ENCODE measurements around the gene CSNK1D.
"Not testable (repeated sequence)": the region's sequence is repeated elsewhere in the genome, so short reads cannot be mapped to it uniquely, and the experiment has no call there.

CSNK1D gene

GRCh38 chr17:82274134-82275020, 877 bp upstream of the CSNK1D start:
- DNase-seq (ENCODE audit: low spot score): no peak

- DNase-seq (ENCODE audit: low spot score): no peak
Observed at GRCh38 chr17:82272495-82273326, 789 bp downstream of the CSNK1D start.

- DNase-seq (ENCODE audit: low spot score): no peak
Observed at GRCh38 chr17:82271401-82271800, 2.1 kb downstream of the CSNK1D start.

- DNase-seq (ENCODE audit: low spot score): no peak
Observed at GRCh38 chr17:82270651-82271050, 2.8 kb downstream of the CSNK1D start.

GRCh38 chr17:82269882-82270500, 3.5 kb downstream of the CSNK1D start:
- DNase-seq (ENCODE audit: low spot score): no peak

- DNase-seq (ENCODE audit: low spot score): no peak
Observed at GRCh38 chr17:82269138-82269881, 4.2 kb downstream of the CSNK1D start.

- DNase-seq (ENCODE audit: low spot score): peak; percentile 95
Observed at GRCh38 chr17:82267575-82268379, 5.7 kb downstream of the CSNK1D start.

- DNase-seq (ENCODE audit: low spot score): no peak
Observed at GRCh38 chr17:82266142-82266541, 7.4 kb downstream of the CSNK1D start.

GRCh38 chr17:82263641-82264040, 9.9 kb downstream of the CSNK1D start:
- DNase-seq (ENCODE audit: low spot score): no peak

GRCh38 chr17:82262344-82262743, 11.2 kb downstream of the CSNK1D start:
- DNase-seq (ENCODE audit: low spot score): no peak

- DNase-seq (ENCODE audit: low spot score): not testable (repeated sequence)
Observed at GRCh38 chr17:82259972-82260961, 13.2 kb downstream of the CSNK1D start.

- no peak for DNase-seq (ENCODE audit: low spot score)
Observed at GRCh38 chr17:82258555-82258954, 14.9 kb downstream of the CSNK1D start.

GRCh38 chr17:82257473-82257872, 16.0 kb downstream of the CSNK1D start:
- DNase-seq (ENCODE audit: low spot score): peak; percentile 58

- DNase-seq (ENCODE audit: low spot score): no peak
Observed at GRCh38 chr17:82256242-82256885, 17.1 kb downstream of the CSNK1D start.

- no peak for DNase-seq (ENCODE audit: low spot score)
Observed at GRCh38 chr17:82255402-82255972, 18.0 kb downstream of the CSNK1D start.

GRCh38 chr17:82254746-82255145, 18.8 kb downstream of the CSNK1D start:
- DNase-seq (ENCODE audit: low spot score): not testable (repeated sequence)

GRCh38 chr17:82254096-82254495, 19.4 kb downstream of the CSNK1D start:
- not testable (repeated sequence) for DNase-seq (ENCODE audit: low spot score)

- DNase-seq (ENCODE audit: low spot score): no peak
Observed at GRCh38 chr17:82253179-82253544, 20.3 kb downstream of the CSNK1D start.

Data from kidney tubule cell (primary cell).